ENCODE measurements around the gene MALT1.

The MALT1 gene

DNA sequence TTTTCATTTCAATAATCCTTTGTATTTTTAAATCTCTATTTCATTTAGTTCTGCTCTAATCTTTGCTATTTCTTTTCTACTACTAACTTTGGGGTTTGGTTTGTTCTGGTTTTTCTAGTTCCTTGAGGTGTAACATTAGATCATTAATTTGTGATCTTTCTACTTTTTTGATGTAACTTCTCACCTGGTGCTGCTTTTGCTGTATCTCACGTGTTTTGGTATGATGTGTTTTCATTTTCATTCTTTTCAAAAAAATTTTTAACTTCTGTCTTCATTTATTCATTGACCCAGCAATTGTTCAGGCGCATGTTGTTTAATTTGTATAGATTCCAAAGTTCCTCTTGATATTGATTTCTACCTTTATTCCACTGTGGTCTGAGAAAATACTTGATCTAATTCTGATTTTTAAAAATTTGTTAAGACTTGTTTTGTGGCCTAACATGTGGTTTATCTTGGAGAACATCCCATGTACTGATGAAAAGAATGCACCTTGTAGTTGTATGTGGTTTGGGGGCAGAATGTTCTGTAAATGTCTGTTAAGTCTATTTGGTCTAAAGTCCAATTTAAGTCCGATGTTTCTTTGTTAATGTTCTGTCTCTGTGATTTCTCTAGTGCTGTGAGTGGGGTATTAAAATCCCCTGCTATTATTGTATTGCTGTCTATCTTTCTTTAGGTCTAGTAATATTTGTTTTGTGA lies 17.3 kb upstream of the MALT1 start:
- no peak for FAIRE-seq

DNA sequence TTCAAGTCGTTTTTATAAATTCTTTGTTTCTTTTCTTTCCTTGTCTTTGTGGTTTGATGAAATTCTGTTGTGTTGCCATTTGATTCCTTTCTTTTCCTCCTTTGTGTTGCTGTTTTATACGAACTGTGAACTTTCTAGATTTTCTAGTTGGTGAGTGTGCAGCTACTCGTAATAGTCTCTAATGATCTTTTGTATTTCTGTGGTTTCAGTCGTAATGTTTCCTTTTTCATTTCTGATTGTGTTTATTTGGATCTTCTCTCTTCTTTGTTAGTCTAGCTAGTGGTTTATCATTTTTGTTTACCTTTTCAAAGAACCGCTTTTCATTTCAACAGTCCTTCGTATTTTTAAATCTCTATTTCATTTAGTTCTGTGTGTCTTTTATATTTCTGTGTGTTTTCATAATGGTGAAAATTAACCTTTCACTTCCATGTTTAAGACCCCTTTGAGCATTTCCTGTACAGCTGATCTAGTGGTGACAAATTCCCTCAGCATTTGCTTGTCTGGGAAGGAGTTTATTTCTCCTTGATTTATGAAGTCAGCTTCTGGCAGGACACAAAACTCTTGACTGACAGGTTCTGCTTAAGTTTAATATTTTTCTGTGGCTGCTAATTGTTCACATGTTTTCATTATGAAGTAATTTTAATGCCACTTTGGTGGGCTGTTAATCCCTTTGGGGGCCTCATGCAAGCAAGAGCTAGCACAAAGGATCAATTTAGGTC lies 16.2 kb upstream of the MALT1 start:
- peak; percentile 78 for FAIRE-seq

DNA sequence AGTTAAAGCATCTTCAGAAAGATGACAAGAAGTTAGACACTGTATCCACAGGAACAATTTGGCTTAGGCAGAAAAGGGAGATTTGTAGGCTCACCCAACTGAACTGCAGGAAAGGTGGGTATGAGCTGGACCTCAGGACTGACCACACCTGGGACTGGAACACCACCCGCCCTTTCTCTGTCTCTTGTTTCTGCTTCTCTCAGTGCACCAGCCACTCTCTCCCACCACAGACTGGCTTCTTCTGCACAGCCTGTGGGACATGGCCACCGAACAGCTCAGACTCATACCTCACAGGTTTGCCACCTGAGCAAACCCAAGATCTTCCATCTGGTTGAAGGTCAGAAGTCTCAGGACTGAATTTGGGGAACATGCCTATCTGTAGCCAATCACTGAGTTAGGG lies 14.2 kb upstream of the MALT1 start:
- FAIRE-seq = no peak

DNA sequence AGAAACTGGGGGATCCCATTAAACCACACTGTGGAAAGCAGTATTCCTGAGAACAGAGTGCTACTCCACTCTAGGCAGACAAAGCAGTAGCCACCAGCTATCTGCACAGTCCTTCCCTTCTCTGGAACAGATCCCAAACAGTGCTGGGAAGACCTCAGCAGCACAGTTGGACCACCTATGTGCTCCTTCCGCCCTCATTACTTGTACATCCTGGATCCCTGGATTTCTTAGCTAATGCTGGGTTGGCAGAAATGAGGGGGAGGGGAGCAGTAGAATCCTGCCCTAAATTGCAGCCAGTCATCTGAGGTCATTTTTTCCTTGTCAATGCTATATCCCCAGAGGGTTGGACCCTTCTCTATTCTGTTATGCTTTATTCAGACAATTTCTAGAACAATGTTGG lies 13.8 kb upstream of the MALT1 start:
- no peak for FAIRE-seq

DNA sequence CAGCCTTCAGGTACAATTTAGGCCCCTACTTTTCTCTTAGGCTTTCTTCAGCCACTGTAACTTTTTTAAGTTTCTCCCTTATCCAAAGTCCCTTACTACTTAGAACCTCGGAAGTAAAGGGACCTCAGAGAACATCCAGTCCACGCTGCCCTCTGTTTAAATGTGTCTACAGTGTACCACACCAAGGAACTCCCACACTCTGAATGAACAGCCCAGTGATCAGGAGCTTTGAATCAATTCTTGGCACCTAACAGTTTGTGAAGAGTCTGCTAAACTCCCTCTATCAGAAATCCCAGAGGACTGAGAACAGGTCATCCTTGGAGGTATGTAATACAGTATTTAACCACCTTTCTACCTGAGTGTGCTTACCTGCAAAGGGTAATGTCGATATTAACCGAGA lies 11.6 kb upstream of the MALT1 start:
- no peak for FAIRE-seq

DNA sequence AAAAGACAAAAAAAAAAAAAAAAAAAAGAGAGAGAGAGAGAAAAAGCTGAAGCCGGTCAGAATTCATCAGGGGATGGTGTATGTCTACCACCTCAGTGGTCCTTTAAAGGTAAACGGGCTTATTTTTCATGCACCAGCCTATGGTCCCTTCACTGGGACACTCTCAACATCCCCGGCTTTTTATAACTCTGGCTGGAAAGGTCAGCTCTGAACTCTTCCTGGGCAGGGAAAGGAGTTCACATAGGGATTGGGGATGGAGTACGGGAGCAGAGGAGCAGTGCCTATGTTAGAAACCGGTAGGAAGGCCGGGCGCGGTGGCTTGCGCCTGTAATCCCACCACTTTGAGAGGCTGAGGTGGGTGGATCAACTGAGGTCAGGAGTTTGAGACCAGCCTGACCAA lies 10.3 kb upstream of the MALT1 start:
- FAIRE-seq = no peak

DNA sequence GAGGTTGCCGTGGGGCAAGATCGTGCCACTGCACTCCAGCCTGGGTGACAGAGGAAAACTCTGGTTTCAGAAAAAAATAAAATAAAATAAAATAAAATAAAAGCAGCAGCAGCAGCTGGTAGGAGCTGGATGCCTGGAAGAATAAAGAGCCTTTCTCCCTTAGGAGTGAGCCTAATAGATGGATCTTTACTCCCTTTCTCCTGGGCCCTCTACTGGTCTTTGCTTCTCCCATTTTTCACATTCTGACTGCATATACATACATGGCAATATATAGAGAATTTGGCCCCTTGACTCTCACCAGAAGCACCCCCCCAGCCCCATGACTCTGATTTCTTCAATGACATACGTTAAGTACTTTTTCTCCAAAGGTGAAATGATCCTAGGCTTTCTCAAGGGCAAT lies 9.8 kb upstream of the MALT1 start:
- FAIRE-seq = no peak

DNA sequence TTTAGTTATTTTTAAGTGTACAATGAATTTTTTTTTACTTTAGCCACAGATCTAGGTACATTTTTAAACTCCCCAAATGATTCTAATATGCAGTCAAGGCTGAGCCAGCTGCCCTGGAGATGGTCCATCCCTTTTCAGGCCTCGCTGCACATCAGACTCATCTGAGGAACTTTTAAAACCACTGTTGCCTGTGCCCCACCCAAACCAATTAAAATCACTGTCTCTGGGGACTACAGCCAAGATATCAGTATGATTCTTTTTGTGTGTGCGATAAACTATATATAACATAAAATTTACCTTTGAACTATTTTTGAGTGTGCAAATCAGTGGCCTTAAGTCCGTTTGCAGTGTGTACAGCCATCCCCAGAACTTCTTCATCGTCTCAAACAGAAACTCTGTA lies 9.1 kb upstream of the MALT1 start:
- no peak for FAIRE-seq

DNA sequence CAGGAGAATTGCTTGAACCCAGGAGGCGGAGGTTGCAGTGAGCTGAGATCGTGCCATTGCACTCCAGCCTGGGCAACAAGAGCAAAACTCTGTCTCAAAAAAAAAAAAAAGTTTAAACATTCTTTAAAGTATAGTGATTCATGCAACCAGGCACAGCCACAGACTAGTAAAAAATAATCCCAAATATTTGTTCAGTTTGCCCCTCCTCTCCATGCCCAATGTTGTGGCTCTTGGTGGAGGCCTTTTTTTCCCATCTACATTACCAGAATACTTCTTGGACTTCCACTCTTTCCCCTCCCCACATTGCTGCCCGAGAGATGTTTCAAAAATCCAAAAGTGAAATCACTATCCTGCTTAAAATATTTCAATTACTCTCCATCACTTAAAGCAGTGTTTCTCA lies 5.1 kb upstream of the MALT1 start:
- FAIRE-seq = no peak

DNA sequence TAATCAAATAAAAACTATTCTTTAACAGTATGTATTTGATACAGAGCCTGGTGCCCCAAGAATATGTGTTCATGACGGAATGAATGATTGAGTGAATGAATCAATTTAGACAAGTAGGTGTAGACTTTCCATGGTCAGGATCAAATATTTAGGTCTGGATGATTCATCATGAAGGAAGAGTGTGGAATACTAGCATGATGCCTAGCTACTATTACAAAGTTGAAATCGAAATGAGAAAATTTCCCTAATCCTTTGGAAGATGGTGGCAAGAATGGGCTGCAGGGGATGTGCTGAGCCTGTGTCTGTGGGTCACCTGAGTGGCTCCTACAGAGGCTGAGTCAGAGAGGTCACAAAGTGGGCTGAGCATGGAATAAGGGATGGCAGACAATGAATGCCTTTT lies 3.1 kb upstream of the MALT1 start:
- FAIRE-seq = no peak

DNA sequence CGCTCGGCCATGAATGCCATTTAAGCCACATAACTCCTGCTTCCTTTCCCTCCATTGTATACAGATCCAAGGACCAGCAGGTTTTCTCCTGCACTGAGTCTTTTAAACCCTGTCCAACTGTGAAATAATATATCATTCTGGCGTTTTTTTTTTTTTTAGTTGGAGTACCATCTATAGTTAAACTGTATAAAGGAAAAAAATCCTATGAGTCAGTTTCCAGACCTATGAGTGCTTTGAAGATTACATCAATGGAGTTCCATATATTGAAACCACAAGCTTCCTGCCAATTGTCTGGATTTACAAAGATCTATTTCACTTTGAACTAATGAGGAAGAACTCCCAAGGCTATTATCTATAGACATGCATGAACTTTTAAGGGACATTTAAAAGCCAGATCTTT lies 2.4 kb upstream of the MALT1 start:
- FAIRE-seq = no peak

DNA sequence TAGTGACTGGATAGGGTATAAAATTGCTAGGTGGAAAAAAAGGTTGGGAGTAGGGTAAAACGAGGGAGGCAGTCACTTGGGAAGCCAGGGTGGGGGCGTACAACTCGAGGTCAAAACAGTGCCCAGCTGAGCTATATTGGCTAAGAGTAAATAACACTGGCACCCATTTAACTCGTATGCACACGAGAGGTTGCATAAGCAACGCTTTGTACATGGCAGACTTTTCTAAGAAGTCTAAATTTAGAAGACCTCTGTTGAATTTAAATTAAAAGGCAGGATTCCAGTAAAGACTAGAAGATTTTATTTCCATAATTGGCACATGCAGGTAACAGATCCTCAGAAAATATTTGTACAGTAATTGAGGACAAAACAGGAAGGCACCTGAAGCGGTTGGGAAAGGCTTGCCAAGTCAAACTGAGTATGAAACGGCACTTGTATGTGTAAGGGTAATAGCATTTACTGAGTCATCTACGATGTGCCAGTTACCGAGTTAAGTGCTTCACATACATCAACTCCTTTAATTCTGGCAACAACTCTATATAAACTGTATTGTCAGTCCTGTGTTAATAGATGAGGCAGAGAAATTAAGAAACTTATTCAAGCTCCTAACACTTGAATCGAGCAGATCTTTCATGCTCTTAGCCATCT lies 1.4 kb upstream of the MALT1 start:
- FAIRE-seq = no peak

DNA sequence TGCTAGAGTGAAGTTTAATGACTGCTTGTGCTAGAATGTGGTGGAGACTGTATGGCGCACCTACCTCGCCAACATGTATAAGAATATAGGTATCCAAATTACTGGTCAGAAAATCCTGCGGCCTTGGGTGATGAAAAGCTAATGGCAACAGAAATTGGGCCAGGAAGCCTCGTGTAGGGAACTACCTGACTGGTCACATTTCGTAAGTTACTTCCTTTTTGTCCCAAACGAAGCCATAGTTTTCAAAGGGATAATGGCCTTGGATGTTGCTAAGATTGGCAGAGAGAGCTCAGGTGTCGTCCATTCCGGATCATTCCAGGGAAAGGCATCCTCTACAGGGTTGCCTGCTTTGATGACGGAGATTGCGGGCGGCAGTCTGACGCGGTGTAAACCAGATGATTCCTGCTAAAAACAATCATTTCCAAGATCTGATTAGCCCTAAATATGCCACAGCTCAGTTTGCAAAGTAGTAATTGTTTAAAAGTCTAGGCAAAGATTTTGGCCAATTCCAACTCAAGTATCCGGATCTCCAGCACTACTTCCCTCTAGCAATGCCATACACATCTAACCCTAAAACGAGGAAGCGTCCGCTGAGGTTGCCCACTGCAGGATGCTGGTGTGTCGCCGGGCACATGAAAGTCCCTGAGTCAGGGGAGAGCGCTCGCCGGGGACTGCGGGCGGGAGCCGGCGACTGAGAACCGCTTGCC lies 708 bp upstream of the MALT1 start:
- no peak for FAIRE-seq

DNA sequence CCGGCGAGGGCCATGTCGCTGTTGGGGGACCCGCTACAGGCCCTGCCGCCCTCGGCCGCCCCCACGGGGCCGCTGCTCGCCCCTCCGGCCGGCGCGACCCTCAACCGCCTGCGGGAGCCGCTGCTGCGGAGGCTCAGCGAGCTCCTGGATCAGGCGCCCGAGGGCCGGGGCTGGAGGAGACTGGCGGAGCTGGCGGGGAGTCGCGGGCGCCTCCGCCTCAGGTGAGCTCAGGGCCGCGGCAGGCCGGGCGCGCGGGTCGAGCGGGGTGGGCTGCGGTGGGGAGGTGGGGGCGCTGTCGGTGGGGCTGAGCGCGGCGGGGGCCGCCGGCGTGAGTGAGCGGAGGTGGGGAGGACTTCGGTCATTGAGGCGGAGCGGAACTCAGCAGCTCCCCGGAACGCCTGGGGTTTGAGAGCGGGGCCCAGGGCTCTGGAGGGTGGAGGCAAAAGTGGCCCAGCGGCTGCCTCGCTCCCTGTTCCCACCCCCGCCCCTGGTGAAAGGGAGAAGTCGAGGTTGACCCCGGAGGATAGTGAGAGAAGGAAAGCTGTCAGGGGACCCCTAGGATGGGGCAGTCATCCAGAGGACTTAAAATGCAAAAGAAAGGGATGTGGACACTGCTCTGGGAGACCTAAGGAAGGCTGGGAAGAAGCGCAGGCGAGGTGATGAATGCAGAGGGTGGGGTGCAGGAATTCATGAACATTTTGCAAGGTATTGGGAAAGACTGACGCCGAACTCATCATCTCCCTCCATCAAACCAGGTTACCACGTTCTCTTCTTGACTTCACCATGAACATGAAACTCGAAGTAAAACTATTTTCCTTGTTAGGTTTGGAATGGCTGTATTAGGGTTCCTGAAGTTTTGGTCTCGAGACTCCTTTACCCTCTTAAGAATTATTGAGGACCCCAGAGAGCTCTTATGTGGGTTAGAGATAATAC lies 633 bp downstream of the MALT1 start:
- FAIRE-seq = no peak

DNA sequence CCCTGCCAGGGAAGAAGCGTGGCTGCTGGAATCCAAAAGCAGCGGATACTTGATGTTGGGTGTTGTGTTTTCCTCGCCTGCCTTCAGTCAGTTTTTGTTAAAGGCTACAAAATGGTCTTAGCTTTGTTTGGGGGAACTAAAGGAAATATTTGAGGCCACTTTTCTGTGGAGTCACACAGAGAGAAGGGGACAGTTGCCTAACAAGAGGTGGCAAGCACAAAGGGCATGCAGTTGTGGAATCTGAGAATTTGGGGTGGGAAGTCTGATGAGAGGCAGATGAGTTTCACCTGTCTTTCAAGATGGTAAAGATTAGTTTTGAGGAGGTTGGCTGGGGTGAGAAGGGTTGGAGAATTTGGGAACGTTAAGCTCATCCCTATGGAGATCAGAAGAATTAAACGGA lies 2.9 kb downstream of the MALT1 start:
- FAIRE-seq = no peak

DNA sequence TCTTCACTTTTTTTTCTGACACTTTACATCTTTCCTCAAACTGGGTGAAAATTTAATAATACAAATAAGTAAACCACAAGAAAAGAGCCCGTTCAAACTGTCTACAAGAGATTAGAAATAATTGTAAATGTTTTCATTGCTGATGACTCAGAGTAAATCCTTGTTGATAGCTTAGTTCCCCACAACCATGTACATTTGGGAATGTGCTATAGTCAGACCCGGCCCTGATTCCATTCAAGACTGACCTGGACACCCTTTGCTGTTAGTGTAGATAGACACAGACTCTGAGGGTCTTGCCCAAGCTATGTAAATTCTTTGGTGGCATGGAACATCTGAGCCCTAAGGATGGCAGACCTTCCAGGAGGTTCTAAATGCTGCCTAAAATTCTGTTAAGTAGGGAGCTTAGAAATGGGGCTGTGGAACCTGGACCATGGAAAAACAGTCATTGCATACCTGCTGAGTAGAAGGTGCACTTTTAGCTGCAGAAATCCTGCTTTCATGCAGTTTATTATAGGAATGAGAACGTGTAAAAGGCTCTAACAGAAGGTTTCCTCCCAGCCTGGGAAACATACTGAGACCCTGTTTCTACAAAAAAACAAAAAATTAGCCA lies 3.7 kb downstream of the MALT1 start:
- no peak for FAIRE-seq

DNA sequence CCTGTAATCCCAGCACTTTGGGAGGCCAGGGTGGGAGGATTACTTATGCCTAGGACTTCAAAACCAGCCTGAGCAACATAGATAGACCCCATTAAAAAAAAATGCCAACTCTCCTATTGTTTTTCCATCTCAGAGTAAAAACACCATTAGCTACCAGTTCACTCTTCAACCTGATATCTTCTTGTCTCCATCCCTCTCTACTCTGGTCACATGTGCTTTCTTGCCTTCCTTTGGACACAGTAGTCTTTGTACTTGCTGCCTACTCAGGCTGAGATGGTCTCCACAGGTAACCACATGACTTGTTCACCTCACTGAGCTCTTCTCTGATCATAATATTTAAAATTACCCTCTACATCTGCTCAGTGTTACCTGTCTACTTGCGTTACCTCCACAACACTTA lies 5.0 kb downstream of the MALT1 start:
- FAIRE-seq = no peak

DNA sequence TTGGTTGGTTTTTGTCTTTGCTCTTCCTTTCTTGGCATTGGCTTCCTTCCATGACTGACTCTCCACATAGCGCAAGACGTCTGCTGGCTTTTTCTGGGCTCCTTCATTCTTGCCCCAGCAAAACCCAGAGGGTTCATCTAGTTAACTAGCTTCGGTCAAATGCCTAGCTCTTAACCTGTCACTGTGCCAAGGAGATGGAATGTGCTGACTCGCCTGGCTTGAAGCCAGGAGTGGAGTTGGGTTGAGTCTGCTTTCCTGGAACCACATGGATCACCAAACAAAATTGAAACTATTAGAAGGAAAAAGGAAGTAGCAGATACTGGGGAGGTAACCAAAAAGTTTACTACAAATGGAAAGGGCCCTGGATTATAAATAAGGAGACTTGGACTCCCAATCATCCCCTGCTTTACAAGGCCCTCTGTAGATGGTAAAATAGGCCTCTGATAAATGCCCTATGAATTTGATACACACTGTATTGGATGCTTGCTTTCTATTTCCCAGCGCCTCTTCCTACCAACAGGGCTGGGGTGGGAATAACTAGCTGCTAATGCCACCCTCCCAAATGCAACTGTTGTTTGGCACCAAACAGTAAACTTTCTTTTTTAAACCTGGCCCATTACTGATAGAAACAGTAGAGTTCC lies 11.3 kb downstream of the MALT1 start:
- no peak for FAIRE-seq

DNA sequence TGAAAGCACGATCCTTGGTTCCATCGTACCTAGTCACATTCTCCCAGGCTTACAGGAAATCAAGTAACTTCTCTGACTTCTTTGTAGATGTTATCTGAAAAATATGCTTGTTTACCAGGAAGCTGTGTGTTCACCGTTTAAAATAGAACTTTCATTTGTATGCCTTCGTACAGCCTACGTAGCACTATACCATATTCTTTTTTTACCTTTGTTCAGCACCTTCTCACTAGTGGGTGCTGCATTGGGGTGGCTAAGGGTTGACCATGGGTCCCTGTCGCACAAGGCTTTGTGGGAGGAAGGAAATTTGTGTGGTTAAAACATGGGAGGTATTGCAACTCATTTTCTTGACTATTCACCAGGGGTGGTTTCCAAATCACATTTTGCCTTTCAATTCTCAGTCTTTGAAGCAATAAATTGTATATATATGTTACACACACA lies 16.6 kb downstream of the MALT1 start:
- no peak for FAIRE-seq

DNA sequence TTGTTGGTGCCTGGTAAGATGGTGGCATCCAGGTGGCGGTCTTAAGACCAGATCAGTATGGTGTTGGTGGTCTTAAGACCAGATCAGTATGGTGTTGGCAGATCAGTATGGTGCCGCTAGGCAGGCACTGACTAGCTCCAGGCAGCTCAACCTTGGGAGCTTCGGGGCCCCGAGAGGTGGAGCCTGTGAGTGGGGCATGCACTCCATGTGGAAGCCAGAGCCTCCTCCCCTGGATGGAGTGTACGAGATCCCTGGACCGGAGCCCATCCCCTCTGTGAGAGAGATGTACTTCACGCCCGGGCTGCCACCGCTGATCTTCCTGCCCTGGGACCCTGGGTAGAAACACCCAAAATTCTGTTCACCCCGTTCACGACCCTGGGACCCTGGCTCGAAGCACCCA lies 19.0 kb downstream of the MALT1 start:
- FAIRE-seq = no peak

DNA sequence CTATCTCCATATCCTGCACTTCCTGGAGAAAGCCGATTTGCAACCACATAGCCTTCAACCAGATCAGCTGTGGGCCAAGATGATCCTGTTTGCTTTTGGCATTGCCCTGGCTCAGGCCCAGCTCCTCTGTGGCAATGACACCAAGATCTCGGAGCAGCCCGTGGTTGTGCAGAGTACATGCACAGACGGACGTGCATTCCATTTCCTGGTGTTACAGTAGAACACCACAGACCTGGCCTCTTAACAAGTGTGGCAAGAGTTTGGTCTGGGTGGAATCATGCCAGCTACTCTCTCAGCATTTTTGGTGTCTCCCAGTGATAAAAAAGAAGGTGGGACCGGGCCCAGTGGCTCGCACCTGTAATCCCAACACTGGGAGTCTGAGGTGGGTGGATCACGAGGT lies 20.0 kb downstream of the MALT1 start:
- no peak for FAIRE-seq
